Nephron (organoid): ENCODE measurements around the gene NT5DC1.

Source experiments
- H3K27ac Mint-ChIP-seq, 3 experiments: 2 replicates each; pipeline ENCODE4 v1.8.0; 2020; ENCODE audit warnings: mixed read lengths in 3 of 3, mild to moderate bottlenecking in 2 of 3, moderate library complexity in 1 of 3
- H3K27me3 Mint-ChIP-seq: 2 replicates; pipeline ENCODE4 v1.8.0; 2021; ENCODE audit warnings: low read depth, mild to moderate bottlenecking, moderate library complexity, mixed read lengths
- H3K36me3 Mint-ChIP-seq: 2 replicates; pipeline ENCODE4 v1.8.0; 2020; ENCODE audit warnings: low read depth, mixed read lengths
- H3K4me1 Mint-ChIP-seq: 2 replicates; pipeline ENCODE4 v1.8.0; 2020; ENCODE audit warnings: mixed read lengths
- H3K4me3 Mint-ChIP-seq, 3 experiments: 2 replicates each; pipeline ENCODE4 v1.8.0; 2020; ENCODE audit warnings: mild to moderate bottlenecking in 3 of 3, mixed read lengths in 3 of 3, moderate library complexity in 2 of 3
- H3K9me3 Mint-ChIP-seq: 2 replicates; pipeline ENCODE4 v1.8.0; 2020; ENCODE audit warnings: mixed read lengths
- TF ChIP-seq, protein P1 (sequence below), 3 experiments: fragments of 200-600 bp; sonication (generic); IDR thresholded peaks; one replicate each; pipeline ENCODE4 v1.5.0; 2021; ENCODE audit warnings: antibody characterized with exemption in 3 of 3; ENCODE audit not compliant: unreplicated experiment in 3 of 3

NT5DC1 gene

GRCh38 chr6:116170358-116171057, 69.9 kb downstream of the NT5DC1 start:
- Mint-ChIP-seq H3K36me3 (peaks cover 26% of the 10 kb centered on the region), H3K4me1 (no peaks in the 10 kb centered on the region), H3K27ac (no peak overlapping the region), H3K9me3 (peaks cover 17% of the 10 kb centered on the region), H3K27me3 (no peaks in the 10 kb centered on the region), H3K4me3 (no peak overlapping the region)
- TF ChIP-seq, protein P1, sequence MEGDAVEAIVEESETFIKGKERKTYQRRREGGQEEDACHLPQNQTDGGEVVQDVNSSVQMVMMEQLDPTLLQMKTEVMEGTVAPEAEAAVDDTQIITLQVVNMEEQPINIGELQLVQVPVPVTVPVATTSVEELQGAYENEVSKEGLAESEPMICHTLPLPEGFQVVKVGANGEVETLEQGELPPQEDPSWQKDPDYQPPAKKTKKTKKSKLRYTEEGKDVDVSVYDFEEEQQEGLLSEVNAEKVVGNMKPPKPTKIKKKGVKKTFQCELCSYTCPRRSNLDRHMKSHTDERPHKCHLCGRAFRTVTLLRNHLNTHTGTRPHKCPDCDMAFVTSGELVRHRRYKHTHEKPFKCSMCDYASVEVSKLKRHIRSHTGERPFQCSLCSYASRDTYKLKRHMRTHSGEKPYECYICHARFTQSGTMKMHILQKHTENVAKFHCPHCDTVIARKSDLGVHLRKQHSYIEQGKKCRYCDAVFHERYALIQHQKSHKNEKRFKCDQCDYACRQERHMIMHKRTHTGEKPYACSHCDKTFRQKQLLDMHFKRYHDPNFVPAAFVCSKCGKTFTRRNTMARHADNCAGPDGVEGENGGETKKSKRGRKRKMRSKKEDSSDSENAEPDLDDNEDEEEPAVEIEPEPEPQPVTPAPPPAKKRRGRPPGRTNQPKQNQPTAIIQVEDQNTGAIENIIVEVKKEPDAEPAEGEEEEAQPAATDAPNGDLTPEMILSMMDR (IDR thresholded peaks at IDR 0.05; ENCODE audit: unreplicated experiment in 3 of 3) = no peak

GRCh38 chr6:116173928-116174327, 73.3 kb downstream of the NT5DC1 start:
- no peaks in the 10 kb centered on the region for H3K27me3 Mint-ChIP-seq
- peaks cover 12% of the 10 kb centered on the region for H3K9me3 Mint-ChIP-seq
- H3K27ac Mint-ChIP-seq = no peak overlapping the region
- H3K4me3 Mint-ChIP-seq = no peak overlapping the region
- H3K36me3 Mint-ChIP-seq = peaks cover 23% of the 10 kb centered on the region
- no peaks in the 10 kb centered on the region for H3K4me1 Mint-ChIP-seq
- TF ChIP-seq, protein P1 (IDR thresholded peaks at IDR 0.05; ENCODE audit: unreplicated experiment in 3 of 3) = no peak

DNA sequence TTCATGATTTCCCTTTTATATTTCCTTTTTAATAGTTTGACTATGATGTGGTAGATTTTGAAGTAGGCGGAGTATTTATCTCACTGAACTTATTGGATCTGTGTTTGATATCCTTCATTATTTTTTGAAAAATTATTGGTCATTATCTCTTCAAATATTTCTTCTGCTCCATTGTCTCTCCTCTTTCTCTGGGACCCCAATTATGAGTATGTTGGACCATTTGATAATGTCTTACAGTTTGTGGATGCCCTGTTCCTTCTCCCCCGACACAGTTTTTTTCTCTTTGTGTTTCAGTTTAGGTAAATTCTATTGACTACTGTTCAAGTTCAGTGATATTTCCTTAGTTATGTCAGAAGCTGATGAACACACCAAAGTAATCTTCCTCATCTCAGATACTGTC, 74.7 kb downstream of the NT5DC1 start:
- no peak overlapping the region for H3K27ac Mint-ChIP-seq
- H3K27me3 Mint-ChIP-seq = no peaks in the 10 kb centered on the region
- TF ChIP-seq, protein P1 (IDR thresholded peaks at IDR 0.05; ENCODE audit: unreplicated experiment in 3 of 3) = no peak
- H3K36me3 Mint-ChIP-seq = peaks cover 20% of the 10 kb centered on the region
- H3K4me3 Mint-ChIP-seq = no peak overlapping the region
- peaks cover 10% of the 10 kb centered on the region for H3K9me3 Mint-ChIP-seq
- no peaks in the 10 kb centered on the region for H3K4me1 Mint-ChIP-seq

- H3K36me3 Mint-ChIP-seq = peaks cover 20% of the 10 kb centered on the region
- H3K4me3 Mint-ChIP-seq = no peak overlapping the region
- H3K9me3 Mint-ChIP-seq = peaks cover 10% of the 10 kb centered on the region
- TF ChIP-seq, protein P1 (IDR thresholded peaks at IDR 0.05; ENCODE audit: unreplicated experiment in 3 of 3) = no peak
- H3K27me3 Mint-ChIP-seq = no peaks in the 10 kb centered on the region
- no peak overlapping the region for H3K27ac Mint-ChIP-seq
- no peaks in the 10 kb centered on the region for H3K4me1 Mint-ChIP-seq
These were observed 75.9 kb downstream of the NT5DC1 start for GRCh38 chr6:116176596-116176995.

GRCh38 chr6:116180375-116180774, 79.7 kb downstream of the NT5DC1 start:
- peaks cover 16% of the 10 kb centered on the region for H3K36me3 Mint-ChIP-seq
- H3K9me3 Mint-ChIP-seq = peaks cover 16% of the 10 kb centered on the region
- no peaks in the 10 kb centered on the region for H3K4me1 Mint-ChIP-seq
- TF ChIP-seq, protein P1 (IDR thresholded peaks at IDR 0.05; ENCODE audit: unreplicated experiment in 3 of 3) = no peak
- H3K4me3 Mint-ChIP-seq = no peak overlapping the region
- no peaks in the 10 kb centered on the region for H3K27me3 Mint-ChIP-seq
- no peak overlapping the region for H3K27ac Mint-ChIP-seq

- Mint-ChIP-seq H3K4me3 (no peak overlapping the region), H3K9me3 (peaks cover 8% of the 10 kb centered on the region), H3K27ac (no peak overlapping the region), H3K4me1 (peaks cover 22% of the 10 kb centered on the region), H3K27me3 (no peaks in the 10 kb centered on the region), H3K36me3 (peaks cover 5% of the 10 kb centered on the region)
- TF ChIP-seq, protein P1 (IDR thresholded peaks at IDR 0.05; ENCODE audit: unreplicated experiment in 3 of 3) = no peak
These were observed 88.8 kb downstream of the NT5DC1 start for GRCh38 chr6:116189472-116189871.
